GM12878 (cell line): ENCODE results near the gene LSM2. TPM values are rescaled to one million over a fixed set of nuclear protein-coding genes. Genes with fewer than 3 reads are reported as not detected.

Source experiments
- ATAC-seq: fragments of 200-7000 bp; cut with Tn5 transposase; 3 replicates; pipeline ENCODE4 v1.9.1; 2020; ENCODE audit warnings: mild to moderate bottlenecking, moderate library complexity
- BruUV-seq: library from RNA; stranded (reverse); fragments of 400-500 nt; replicated peaks from 2 replicates; lab custom pipeline; 2021; lab: Mats Ljungman, UMichigan
- CTCF ChIA-PET: fragments of 300-600 bp; sonication (Branson Sonifier 250); formaldehyde crosslinking; extraction: SDS; loops from one replicate; lab custom pipeline; 2021; ENCODE audit warnings: inconsistent platforms; lab: Yijun Ruan, JAX
- POLR2A ChIA-PET: fragments of 350-600 bp; formaldehyde crosslinking; extraction: SDS; loops from one replicate; lab custom pipeline; 2021; ENCODE audit warnings: inconsistent platforms; lab: Charles Lee
- RAD21 ChIA-PET: fragments of 300-600 bp; sonication (Branson Sonifier 250); formaldehyde crosslinking; loops from one replicate; lab custom pipeline; 2023; ENCODE audit warnings: antibody characterized with exemption; ENCODE audit not compliant: unreplicated experiment; lab: Charles Lee
- SMC1A ChIA-PET: fragments of 300-600 bp; sonication (Branson Sonifier 250); formaldehyde crosslinking; loops from one replicate; lab custom pipeline; 2023; ENCODE audit not compliant: unreplicated experiment, uncharacterized antibody; lab: Charles Lee
- DNase-seq: peaks from one replicate; pipeline ENCODE4 v3.0.0-alpha.2; 2011; ENCODE audit warnings: low read depth, low spot score
- FAIRE-seq: peaks from 3 replicates; lab custom pipeline; 2011; peaks lifted over from hg19 to GRCh38; lab: Jason Lieb, UNC
- H2AFZ ChIP-seq: 2 replicates; pipeline ENCODE4 v1.6.0; 2011; ENCODE audit warnings: low read depth, low read length, control low read depth; ENCODE audit not compliant: control insufficient read depth
- H3K27ac ChIP-seq: 2 replicates; pipeline ENCODE4 v1.5.1; 2011; ENCODE audit warnings: control low read depth; ENCODE audit not compliant: control insufficient read depth, insufficient read depth
- H3K27me3 ChIP-seq, 2 experiments: replicated peaks in 1 of 2; 2 replicates each; pipeline versions ENCODE4 v1.6.0 to v1.6.1; 2011; ENCODE audit warnings: low read length in 1 of 2; ENCODE audit not compliant: control insufficient read depth in 2 of 2, insufficient read depth in 2 of 2
- H3K36me3 ChIP-seq, 2 experiments: 2 replicates each; pipeline ENCODE4 v1.5.1; 2011; ENCODE audit warnings: low read length in 1 of 2; ENCODE audit not compliant: control insufficient read depth in 2 of 2, insufficient read depth in 2 of 2
- H3K4me1 ChIP-seq: 2 replicates; pipeline ENCODE4 v1.6.1; 2011; ENCODE audit warnings: mild to moderate bottlenecking, low read length, moderate library complexity, mixed read lengths; ENCODE audit not compliant: control insufficient read depth, insufficient read depth
- H3K4me2 ChIP-seq: 2 replicates; pipeline ENCODE4 v1.6.0; 2011; ENCODE audit warnings: control low read depth; ENCODE audit not compliant: control insufficient read depth, insufficient read depth
- H3K4me3 ChIP-seq: fragments of 200-600 bp; sonication (generic); 2 replicates; pipeline ENCODE4 v1.5.1; 2016
- H3K79me2 ChIP-seq: 2 replicates; pipeline ENCODE4 v1.6.0; 2011; ENCODE audit warnings: low read length; ENCODE audit not compliant: control insufficient read depth, insufficient read depth
- H3K9ac ChIP-seq: 2 replicates; pipeline ENCODE4 v1.8.0; 2011; ENCODE audit warnings: low read length, control low read depth, mixed read lengths; ENCODE audit not compliant: control insufficient read depth, insufficient read depth
- H3K9me3 ChIP-seq: replicated peaks from 3 replicates; pipeline ENCODE4 v1.5.1; 2011; ENCODE audit warnings: mild to moderate bottlenecking, low read length; ENCODE audit not compliant: control insufficient read depth, insufficient read depth
- H4K20me1 ChIP-seq: 2 replicates; pipeline ENCODE4 v1.6.0; 2011; ENCODE audit not compliant: control insufficient read depth, insufficient read depth
- ASH2L ChIP-seq: fragments of 300-600, 200-600 bp; sonication (generic); IDR thresholded peaks from 2 replicates; pipeline ENCODE4 v1.6.1; 2017; ENCODE audit warnings: low read depth, mild to moderate bottlenecking, borderline replicate concordance
- BMI1 ChIP-seq: fragments of 450-650 bp; IDR thresholded peaks from 2 replicates; pipeline ENCODE4 v1.6.1; 2016; ENCODE audit warnings: mild to moderate bottlenecking, moderate library complexity, borderline replicate concordance
- CREM ChIP-seq: IDR thresholded peaks from 2 replicates; pipeline ENCODE4 v1.6.1; 2014; ENCODE audit warnings: antibody characterized with exemption, low read depth
- FOS ChIP-seq: IDR thresholded peaks from 3 replicates; pipeline ENCODE4 v1.6.1; 2011; ENCODE audit warnings: borderline replicate concordance; ENCODE audit not compliant: insufficient read length; ENCODE audit errors: extremely low read depth
- LARP7 ChIP-seq: fragments of 450-650 bp; IDR thresholded peaks from 2 replicates; pipeline ENCODE4 v1.6.1; 2017; ENCODE audit warnings: mild to moderate bottlenecking
- POLR2A ChIP-seq: IDR thresholded peaks from 2 replicates; pipeline ENCODE4 v1.6.1; 2011; ENCODE audit warnings: low read depth, mild to moderate bottlenecking, low read length
- RELA ChIP-seq: fragments of 450-650 bp; IDR thresholded peaks from 2 replicates; pipeline ENCODE4 v1.8.0; 2014; ENCODE audit warnings: borderline replicate concordance; ENCODE audit not compliant: partially characterized antibody
- SRF ChIP-seq, 2 experiments: IDR thresholded peaks; 2 replicates each; pipeline ENCODE4 v1.6.1; 2011; ENCODE audit warnings: low read depth in 2 of 2, low read length in 2 of 2, mild to moderate bottlenecking in 1 of 2, moderate library complexity in 1 of 2
- ZNF622 ChIP-seq: fragments of 450-650 bp; IDR thresholded peaks from 2 replicates; pipeline ENCODE4 v1.6.1; 2017; ENCODE audit warnings: mild to moderate bottlenecking, inconsistent platforms
- WGBS: methylation state at CpG from one replicate; pipeline ENCODE4 v1.1.6; 2016; ENCODE audit warnings: low lambda C conversion rate; ENCODE audit not compliant: insufficient replicate concordance, insufficient coverage; ENCODE audit errors: missing lambda C conversion rate; 5-methylcytosine and 5-hydroxymethylcytosine counted together
- in situ Hi-C: fragments of 300-500 bp; cut with MboI; formaldehyde crosslinking; loops from 9 replicates; pipeline ENCODE4 v1.14.3; 2018; ENCODE audit warnings: mixed read lengths
- intact Hi-C: fragments of 100-400 bp; cut with micrococcal nuclease; formaldehyde crosslinking; loops from one replicate; pipeline ENCODE4 v1.14.2; 2022; ENCODE audit not compliant: unreplicated experiment
- polyA plus RNA-seq, 11 experiments: library from polyadenylated mRNA; depleted of rRNA in 4 of 11; unstranded in 6 of 11; stranded (reverse) in 5 of 11; fragments of >200 nt; fragmentation: Nextera tagmentation in 4 of 11; fragmentation: Illumina TruSeq in 1 of 11; extraction: Ambion mirVana in 4 of 11; extraction: Trizol in 1 of 11; gene quantifications; 1 replicate in 1 of 11; 2 replicates in 10 of 11; pipeline versions ENCODE4 v1.2.1 to v1.2.3, GENCODE V29; 2011 to 2016; ENCODE audit warnings: inconsistent platforms in 2 of 11, missing spikeins in 2 of 11, low read depth in 1 of 11
- total RNA-seq, 4 experiments: library from RNA; depleted of rRNA in 3 of 4; stranded (reverse); fragments of >200 nt in 3 of 4; fragmentation: Illumina TruSeq in 1 of 4; extraction: Trizol in 1 of 4; gene quantifications; 2 replicates each; pipeline versions ENCODE4 v1.2.1 to v1.2.3, GENCODE V29; 2013 to 2021
- TF ChIP-seq, protein P1 (sequence below): IDR thresholded peaks from 2 replicates; pipeline ENCODE4 v1.6.1; 2012; ENCODE audit warnings: improper control_type of control experiment, low read depth, low read length; ENCODE audit not compliant: insufficient replicate concordance
- TF ChIP-seq, protein P2 (sequence below): fragments of 450-650 bp; formaldehyde crosslinking; IDR thresholded peaks from 2 replicates; pipeline ENCODE4 v1.4.0; 2020; ENCODE audit warnings: mild to moderate bottlenecking, moderate library complexity
- TF ChIP-seq, protein P3 (sequence below): fragments of 450-650 bp; IDR thresholded peaks from 2 replicates; pipeline ENCODE4 v1.6.1; 2014; ENCODE audit warnings: mild to moderate bottlenecking

LSM2 gene
- total and polyA plus RNA-seq, 10 of the 15 experiments (the other 5 are each of a cell fraction or from before 2014, with no cell fraction given), result 99.1 to 276 (median 153) TPM

DNA sequence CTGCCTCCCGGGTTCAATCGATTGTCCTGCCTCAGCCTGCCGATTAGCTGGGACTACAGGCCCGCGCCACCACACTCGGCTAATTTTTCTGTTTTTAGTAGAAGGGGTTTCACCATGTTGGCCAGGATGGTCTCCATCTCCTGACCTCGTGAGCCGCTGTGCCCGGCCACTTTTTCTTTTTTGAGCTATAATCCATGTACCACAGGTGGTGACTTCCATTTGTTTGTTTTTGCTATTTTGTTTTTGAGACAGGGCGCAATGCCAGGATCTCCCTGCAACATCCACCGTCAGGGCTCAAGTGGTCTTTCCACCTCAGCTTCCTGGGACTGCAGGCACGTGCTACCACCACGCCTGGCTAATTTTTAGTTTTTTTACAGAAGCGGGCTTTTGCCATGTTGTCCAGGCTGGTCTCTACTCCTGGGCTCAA, 29.3 kb upstream of the LSM2 start:
- in situ Hi-C loops, result loop anchor here (10.0 kb wide), 1 partner anchor 291 kb away; the partner anchor contains the start of genes ATP6V1G2, DDX39B and NFKBIL1
- Histone ChIP-seq H3K4me2 (peak overlapping the region; percentile 30), H3K9ac (peak overlapping the region; percentile 90), H3K27me3 (no peaks in the 10 kb centered on the region), H3K4me3 (peak overlapping the region; percentile 82), H3K9me3 (no peaks in the 10 kb centered on the region), H3K27ac (peak overlapping the region; percentile 96), H3K4me1 (peaks cover 20% of the 10 kb centered on the region), H2AFZ (no peak overlapping the region), H4K20me1 (peaks cover 9% of the 10 kb centered on the region), H3K36me3 (peaks cover 10 to 24% of the 10 kb centered on the region in 2 experiments), H3K79me2 (peaks cover 59% of the 10 kb centered on the region)
- ChIA-PET RAD21 (interaction anchor here (0.6 to 1.0 kb wide), 6 partner anchors 14 to 1520 kb away, joined by 3 to 5 read pairs (median 3); no protein-coding TSS in a partner anchor), POLR2A (interaction anchor here (0.7 to 10.9 kb wide), 10 partner anchors 8 to 184 kb away, joined by 3 to 122 read pairs (median 4); partner anchors contain the start of genes CLIC1, HSPA1A, HSPA1B and HSPA1L), SMC1A (interaction anchor here (0.8 to 1.2 kb wide), 4 partner anchors 41 to 106 kb away, joined by 3 to 4 read pairs (median 4); no protein-coding TSS in a partner anchor), CTCF (interaction anchor here (0.7 to 3.3 kb wide), 7 partner anchors 27 to 461 kb away, joined by 3 to 22 read pairs (median 3); partner anchors contain the start of genes CLIC1 and NEU1)
- BruUV-seq, result no TSS peak
- ATAC-seq (no peak), DNase-seq (no peak), FAIRE-seq (no peak)
- 2% methylated on average over 14 of the region's 14 CpGs for WGBS
- intact Hi-C loops, result no loop called here
- TF ChIP-seq ZNF622 (no peak), SRF (IDR thresholded peaks at IDR 0.05; ENCODE audit: low read depth in 2 of 2, low read length in 2 of 2) (no peak), ASH2L (no peak), CREM (no peak), BMI1 (no peak), FOS (no peak), POLR2A (peak; percentile 53), LARP7 (no peak), RELA (no peak)
- TF ChIP-seq, protein P1, sequence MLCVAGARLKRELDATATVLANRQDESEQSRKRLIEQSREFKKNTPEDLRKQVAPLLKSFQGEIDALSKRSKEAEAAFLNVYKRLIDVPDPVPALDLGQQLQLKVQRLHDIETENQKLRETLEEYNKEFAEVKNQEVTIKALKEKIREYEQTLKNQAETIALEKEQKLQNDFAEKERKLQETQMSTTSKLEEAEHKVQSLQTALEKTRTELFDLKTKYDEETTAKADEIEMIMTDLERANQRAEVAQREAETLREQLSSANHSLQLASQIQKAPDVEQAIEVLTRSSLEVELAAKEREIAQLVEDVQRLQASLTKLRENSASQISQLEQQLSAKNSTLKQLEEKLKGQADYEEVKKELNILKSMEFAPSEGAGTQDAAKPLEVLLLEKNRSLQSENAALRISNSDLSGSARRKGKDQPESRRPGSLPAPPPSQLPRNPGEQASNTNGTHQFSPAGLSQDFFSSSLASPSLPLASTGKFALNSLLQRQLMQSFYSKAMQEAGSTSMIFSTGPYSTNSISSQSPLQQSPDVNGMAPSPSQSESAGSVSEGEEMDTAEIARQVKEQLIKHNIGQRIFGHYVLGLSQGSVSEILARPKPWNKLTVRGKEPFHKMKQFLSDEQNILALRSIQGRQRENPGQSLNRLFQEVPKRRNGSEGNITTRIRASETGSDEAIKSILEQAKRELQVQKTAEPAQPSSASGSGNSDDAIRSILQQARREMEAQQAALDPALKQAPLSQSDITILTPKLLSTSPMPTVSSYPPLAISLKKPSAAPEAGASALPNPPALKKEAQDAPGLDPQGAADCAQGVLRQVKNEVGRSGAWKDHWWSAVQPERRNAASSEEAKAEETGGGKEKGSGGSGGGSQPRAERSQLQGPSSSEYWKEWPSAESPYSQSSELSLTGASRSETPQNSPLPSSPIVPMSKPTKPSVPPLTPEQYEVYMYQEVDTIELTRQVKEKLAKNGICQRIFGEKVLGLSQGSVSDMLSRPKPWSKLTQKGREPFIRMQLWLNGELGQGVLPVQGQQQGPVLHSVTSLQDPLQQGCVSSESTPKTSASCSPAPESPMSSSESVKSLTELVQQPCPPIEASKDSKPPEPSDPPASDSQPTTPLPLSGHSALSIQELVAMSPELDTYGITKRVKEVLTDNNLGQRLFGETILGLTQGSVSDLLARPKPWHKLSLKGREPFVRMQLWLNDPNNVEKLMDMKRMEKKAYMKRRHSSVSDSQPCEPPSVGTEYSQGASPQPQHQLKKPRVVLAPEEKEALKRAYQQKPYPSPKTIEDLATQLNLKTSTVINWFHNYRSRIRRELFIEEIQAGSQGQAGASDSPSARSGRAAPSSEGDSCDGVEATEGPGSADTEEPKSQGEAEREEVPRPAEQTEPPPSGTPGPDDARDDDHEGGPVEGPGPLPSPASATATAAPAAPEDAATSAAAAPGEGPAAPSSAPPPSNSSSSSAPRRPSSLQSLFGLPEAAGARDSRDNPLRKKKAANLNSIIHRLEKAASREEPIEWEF, result no peak
- TF ChIP-seq, protein P2, sequence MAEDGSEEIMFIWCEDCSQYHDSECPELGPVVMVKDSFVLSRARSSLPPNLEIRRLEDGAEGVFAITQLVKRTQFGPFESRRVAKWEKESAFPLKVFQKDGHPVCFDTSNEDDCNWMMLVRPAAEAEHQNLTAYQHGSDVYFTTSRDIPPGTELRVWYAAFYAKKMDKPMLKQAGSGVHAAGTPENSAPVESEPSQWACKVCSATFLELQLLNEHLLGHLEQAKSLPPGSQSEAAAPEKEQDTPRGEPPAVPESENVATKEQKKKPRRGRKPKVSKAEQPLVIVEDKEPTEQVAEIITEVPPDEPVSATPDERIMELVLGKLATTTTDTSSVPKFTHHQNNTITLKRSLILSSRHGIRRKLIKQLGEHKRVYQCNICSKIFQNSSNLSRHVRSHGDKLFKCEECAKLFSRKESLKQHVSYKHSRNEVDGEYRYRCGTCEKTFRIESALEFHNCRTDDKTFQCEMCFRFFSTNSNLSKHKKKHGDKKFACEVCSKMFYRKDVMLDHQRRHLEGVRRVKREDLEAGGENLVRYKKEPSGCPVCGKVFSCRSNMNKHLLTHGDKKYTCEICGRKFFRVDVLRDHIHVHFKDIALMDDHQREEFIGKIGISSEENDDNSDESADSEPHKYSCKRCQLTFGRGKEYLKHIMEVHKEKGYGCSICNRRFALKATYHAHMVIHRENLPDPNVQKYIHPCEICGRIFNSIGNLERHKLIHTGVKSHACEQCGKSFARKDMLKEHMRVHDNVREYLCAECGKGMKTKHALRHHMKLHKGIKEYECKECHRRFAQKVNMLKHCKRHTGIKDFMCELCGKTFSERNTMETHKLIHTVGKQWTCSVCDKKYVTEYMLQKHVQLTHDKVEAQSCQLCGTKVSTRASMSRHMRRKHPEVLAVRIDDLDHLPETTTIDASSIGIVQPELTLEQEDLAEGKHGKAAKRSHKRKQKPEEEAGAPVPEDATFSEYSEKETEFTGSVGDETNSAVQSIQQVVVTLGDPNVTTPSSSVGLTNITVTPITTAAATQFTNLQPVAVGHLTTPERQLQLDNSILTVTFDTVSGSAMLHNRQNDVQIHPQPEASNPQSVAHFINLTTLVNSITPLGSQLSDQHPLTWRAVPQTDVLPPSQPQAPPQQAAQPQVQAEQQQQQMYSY, result no peak
- TF ChIP-seq, protein P3, sequence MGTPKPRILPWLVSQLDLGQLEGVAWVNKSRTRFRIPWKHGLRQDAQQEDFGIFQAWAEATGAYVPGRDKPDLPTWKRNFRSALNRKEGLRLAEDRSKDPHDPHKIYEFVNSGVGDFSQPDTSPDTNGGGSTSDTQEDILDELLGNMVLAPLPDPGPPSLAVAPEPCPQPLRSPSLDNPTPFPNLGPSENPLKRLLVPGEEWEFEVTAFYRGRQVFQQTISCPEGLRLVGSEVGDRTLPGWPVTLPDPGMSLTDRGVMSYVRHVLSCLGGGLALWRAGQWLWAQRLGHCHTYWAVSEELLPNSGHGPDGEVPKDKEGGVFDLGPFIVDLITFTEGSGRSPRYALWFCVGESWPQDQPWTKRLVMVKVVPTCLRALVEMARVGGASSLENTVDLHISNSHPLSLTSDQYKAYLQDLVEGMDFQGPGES, result no peak
